ENCODE results near the gene DNAJC10. TPM values are rescaled to one million over a fixed set of nuclear protein-coding genes. Genes with fewer than 3 reads are reported as not detected.
"Not testable (repeated sequence)": the region's sequence is repeated elsewhere in the genome, so short reads cannot be mapped to it uniquely, and the experiment has no call there.

DNAJC10 gene
- total and polyA plus RNA-seq, 2 experiments from 2014 or later: 67.3 to 120 TPM

- Histone ChIP-seq H3K27me3 (no peaks in the 10 kb centered on the region), H4K20me1 (ENCODE audit: insufficient read depth, poor library complexity, severe bottlenecking) (no peaks in the 10 kb centered on the region), H3K4me1 (ENCODE audit: insufficient read depth) (no peaks in the 10 kb centered on the region), H3K4me3 (no peak overlapping the region), H3K36me3 (replicated peaks; ENCODE audit: insufficient read depth, low read depth) (no peaks in the 10 kb centered on the region), H2AFZ (no peak overlapping the region), H3K9me3 (ENCODE audit: low read depth) (no peaks in the 10 kb centered on the region), H3K9me2 (replicated peaks; ENCODE audit: insufficient read depth) (no peaks in the 10 kb centered on the region), H3K79me2 (no peaks in the 10 kb centered on the region), H3K27ac (no peak overlapping the region), H3K4me2 (no peak overlapping the region)
- TF ChIP-seq EZH2phosphoT487 (IDR thresholded peaks at IDR 0.05; ENCODE audit: low read depth, severe bottlenecking, unreplicated experiment) (no peak), EZH2 (IDR thresholded peaks at IDR 0.05; ENCODE audit: borderline replicate concordance) (no peak), CTCF (IDR thresholded peaks at IDR 0.05; ENCODE audit: poor library complexity) (no peak)
- DNase-seq (ENCODE audit: low spot score): no peak
These were observed 14.4 kb downstream of the DNAJC10 start for GRCh38 chr2:182730486-182730885.

- no peaks in the 10 kb centered on the region for H3K27me3 ChIP-seq
- no peak overlapping the region for H2AFZ ChIP-seq
- no peak overlapping the region for H3K27ac ChIP-seq
- no peak overlapping the region for H3K4me3 ChIP-seq
- H3K36me3 ChIP-seq (replicated peaks; ENCODE audit: insufficient read depth, low read depth): no peaks in the 10 kb centered on the region
- no peaks in the 10 kb centered on the region for H3K9me2 ChIP-seq (replicated peaks; ENCODE audit: insufficient read depth)
- H4K20me1 ChIP-seq (ENCODE audit: insufficient read depth, poor library complexity, severe bottlenecking): no peaks in the 10 kb centered on the region
- H3K79me2 ChIP-seq: no peaks in the 10 kb centered on the region
- DNase-seq (ENCODE audit: low spot score): no peak
- H3K9me3 ChIP-seq (ENCODE audit: low read depth): no peaks in the 10 kb centered on the region
- H3K4me1 ChIP-seq (ENCODE audit: insufficient read depth): no peaks in the 10 kb centered on the region
- TF ChIP-seq CTCF (IDR thresholded peaks at IDR 0.05; ENCODE audit: poor library complexity) (no peak), EZH2 (IDR thresholded peaks at IDR 0.05; ENCODE audit: borderline replicate concordance) (no peak), EZH2phosphoT487 (IDR thresholded peaks at IDR 0.05; ENCODE audit: low read depth, severe bottlenecking, unreplicated experiment) (no peak)
- no peak overlapping the region for H3K4me2 ChIP-seq
These were observed 16.7 kb downstream of the DNAJC10 start for GRCh38 chr2:182732736-182733135.

- no peaks in the 10 kb centered on the region for H3K27me3 ChIP-seq
- TF ChIP-seq EZH2phosphoT487 (IDR thresholded peaks at IDR 0.05; ENCODE audit: low read depth, severe bottlenecking, unreplicated experiment): no peak
- no peak for TF ChIP-seq CTCF (IDR thresholded peaks at IDR 0.05; ENCODE audit: poor library complexity)
- no peak for TF ChIP-seq EZH2 (IDR thresholded peaks at IDR 0.05; ENCODE audit: borderline replicate concordance)
- no peak overlapping the region for H3K4me2 ChIP-seq
- H3K4me1 ChIP-seq (ENCODE audit: insufficient read depth): no peaks in the 10 kb centered on the region
- no peaks in the 10 kb centered on the region for H3K9me3 ChIP-seq (ENCODE audit: low read depth)
- H3K79me2 ChIP-seq: no peaks in the 10 kb centered on the region
- H3K9me2 ChIP-seq (replicated peaks; ENCODE audit: insufficient read depth): no peaks in the 10 kb centered on the region
- no peak for DNase-seq (ENCODE audit: low spot score)
- H3K4me3 ChIP-seq: no peak overlapping the region
- no peak overlapping the region for H3K27ac ChIP-seq
- no peak overlapping the region for H2AFZ ChIP-seq
- no peaks in the 10 kb centered on the region for H4K20me1 ChIP-seq (ENCODE audit: insufficient read depth, poor library complexity, severe bottlenecking)
- 97% methylated on average over 1 of the region's 1 CpG for WGBS (ENCODE audit: low lambda C conversion rate, missing lambda C conversion rate)
- no peaks in the 10 kb centered on the region for H3K36me3 ChIP-seq (replicated peaks; ENCODE audit: insufficient read depth, low read depth)
These were observed 17.5 kb downstream of the DNAJC10 start for GRCh38 chr2:182733572-182733971.

GRCh38 chr2:182736856-182737255, 20.8 kb downstream of the DNAJC10 start:
- not testable (repeated sequence) for H3K4me1 ChIP-seq (ENCODE audit: insufficient read depth); H3K4me2 ChIP-seq; H3K79me2 ChIP-seq; H3K9me3 ChIP-seq (ENCODE audit: low read depth); H3K36me3 ChIP-seq (replicated peaks; ENCODE audit: insufficient read depth, low read depth); H3K27me3 ChIP-seq; H3K4me3 ChIP-seq; H4K20me1 ChIP-seq (ENCODE audit: insufficient read depth, poor library complexity, severe bottlenecking); H3K9me2 ChIP-seq (replicated peaks; ENCODE audit: insufficient read depth); H3K27ac ChIP-seq; DNase-seq (ENCODE audit: low spot score); H2AFZ ChIP-seq
- WGBS (ENCODE audit: low lambda C conversion rate, missing lambda C conversion rate): 95% methylated on average over 8 of the region's 8 CpGs
